WTC11 (cell line): Measurements from ENCODE around the gene CCDC12. TPM values are rescaled to one million over a fixed set of nuclear protein-coding genes. Genes with fewer than 3 reads are reported as not detected.

Source experiments
- ATAC-seq: fragments of 200-7000 bp; cut with Tn5 transposase; 2 replicates; pipeline ENCODE4 v1.10.0; 2021; ENCODE audit warnings: mild to moderate bottlenecking, moderate library complexity
- CTCF ChIA-PET: fragments of 300-600 bp; sonication (Branson Sonifier 250); formaldehyde crosslinking; loops from one replicate; lab custom pipeline; 2021; ENCODE audit warnings: antibody characterized with exemption; lab: Charles Lee
- POLR2A ChIA-PET: fragments of 350-600 bp; sonication (Branson Sonifier 250); formaldehyde crosslinking; loops from one replicate; lab custom pipeline; 2021; ENCODE audit warnings: antibody characterized with exemption; lab: Charles Lee
- DNase-seq: peaks from one replicate; pipeline ENCODE4 v3.0.0; 2021; ENCODE audit warnings: low spot score
- H3K27ac Mint-ChIP-seq: 2 replicates; pipeline ENCODE4 v1.8.0; 2021; ENCODE audit warnings: mixed read lengths
- H3K27me3 Mint-ChIP-seq: 2 replicates; pipeline ENCODE4 v1.8.0; 2021; ENCODE audit warnings: low read depth, mild to moderate bottlenecking, moderate library complexity, mixed read lengths
- H3K36me3 Mint-ChIP-seq: 2 replicates; pipeline ENCODE4 v1.8.0; 2021; ENCODE audit warnings: mixed read lengths
- H3K4me1 Mint-ChIP-seq: 2 replicates; pipeline ENCODE4 v1.8.0; 2022; ENCODE audit warnings: mixed read lengths
- H3K4me3 Mint-ChIP-seq: 2 replicates; pipeline ENCODE4 v1.8.0; 2021; ENCODE audit warnings: mild to moderate bottlenecking, moderate library complexity, mixed read lengths
- H3K9me3 Mint-ChIP-seq: 2 replicates; pipeline ENCODE4 v1.8.0; 2021; ENCODE audit warnings: mixed read lengths
- ATF1 ChIP-seq: sonication (generic); formaldehyde crosslinking; IDR thresholded peaks from 2 replicates; pipeline ENCODE4 v1.8.1; 2023; ENCODE audit warnings: mild to moderate bottlenecking, moderate library complexity, missing genetic modification reagents
- ATF3 ChIP-seq: sonication (generic); formaldehyde crosslinking; conservative IDR thresholded peaks from 2 replicates; pipeline ENCODE4 v1.8.1; 2022; ENCODE audit warnings: mild to moderate bottlenecking, missing genetic modification reagents
- ELF4 ChIP-seq: sonication (generic); formaldehyde crosslinking; IDR thresholded peaks from 2 replicates; pipeline ENCODE4 v1.8.1; 2022; ENCODE audit warnings: low read depth, mild to moderate bottlenecking, moderate library complexity, missing genetic modification reagents
- FOXJ3 ChIP-seq: sonication (generic); formaldehyde crosslinking; IDR thresholded peaks from 2 replicates; pipeline ENCODE4 v1.9.0; 2021; ENCODE audit warnings: missing genetic modification reagents, mild to moderate bottlenecking, borderline replicate concordance
- FOXK1 ChIP-seq: sonication (generic); formaldehyde crosslinking; IDR thresholded peaks from 2 replicates; pipeline ENCODE4 v1.8.0; 2022; ENCODE audit warnings: mild to moderate bottlenecking, moderate library complexity, missing genetic modification reagents
- FOXP1 ChIP-seq: sonication (generic); formaldehyde crosslinking; IDR thresholded peaks from 2 replicates; pipeline ENCODE4 v1.8.0; 2022; ENCODE audit warnings: missing genetic modification reagents, mild to moderate bottlenecking, moderate library complexity, borderline replicate concordance
- FOXP4 ChIP-seq: sonication (generic); formaldehyde crosslinking; IDR thresholded peaks from 2 replicates; pipeline ENCODE4 v1.8.0; 2022; ENCODE audit warnings: mild to moderate bottlenecking, missing genetic modification reagents
- GABPB1 ChIP-seq: sonication (generic); formaldehyde crosslinking; IDR thresholded peaks from 2 replicates; pipeline ENCODE4 v1.8.1; 2023; ENCODE audit warnings: mild to moderate bottlenecking, missing genetic modification reagents
- GTF2I ChIP-seq: fragments of 250-450 bp; sonication (Bioruptor Pico); conservative IDR thresholded peaks from 2 replicates; pipeline ENCODE4 v1.4.0; 2021; ENCODE audit warnings: mild to moderate bottlenecking
- KAT7 ChIP-seq: sonication (generic); formaldehyde crosslinking; IDR thresholded peaks from 2 replicates; pipeline ENCODE4 v1.8.1; 2023; ENCODE audit warnings: missing genetic modification reagents, mild to moderate bottlenecking, borderline replicate concordance
- MXD4 ChIP-seq: fragments of 250-450 bp; sonication (Bioruptor Pico); IDR thresholded peaks from 2 replicates; pipeline ENCODE4 v1.8.0; 2021; ENCODE audit warnings: mild to moderate bottlenecking, moderate library complexity, borderline replicate concordance
- MYBL2 ChIP-seq: sonication (generic); formaldehyde crosslinking; IDR thresholded peaks from 2 replicates; pipeline ENCODE4 v1.8.1; 2023; ENCODE audit warnings: mild to moderate bottlenecking, moderate library complexity, missing genetic modification reagents
- NFATC4 ChIP-seq: fragments of 250-450 bp; sonication (Bioruptor Pico); IDR thresholded peaks from 2 replicates; pipeline ENCODE4 v1.9.0; 2021; ENCODE audit warnings: mild to moderate bottlenecking
- RELA ChIP-seq: sonication (generic); formaldehyde crosslinking; IDR thresholded peaks from 2 replicates; pipeline ENCODE4 v1.8.1; 2022; ENCODE audit warnings: missing genetic modification reagents, mild to moderate bottlenecking, borderline replicate concordance
- RORB ChIP-seq: fragments of 250-450 bp; sonication (Bioruptor Pico); IDR thresholded peaks from 2 replicates; pipeline ENCODE4 v1.9.0; 2021; ENCODE audit warnings: mild to moderate bottlenecking
- SMAD4 ChIP-seq: sonication (generic); formaldehyde crosslinking; IDR thresholded peaks from 2 replicates; pipeline ENCODE4 v1.8.0; 2022; ENCODE audit warnings: mild to moderate bottlenecking, missing genetic modification reagents
- TP53 ChIP-seq: sonication (generic); formaldehyde crosslinking; IDR thresholded peaks from 2 replicates; pipeline ENCODE4 v1.8.1; 2023; ENCODE audit warnings: mild to moderate bottlenecking, missing genetic modification reagents
- USF1 ChIP-seq: sonication (generic); formaldehyde crosslinking; IDR thresholded peaks from 2 replicates; pipeline ENCODE4 v1.8.0; 2022; ENCODE audit warnings: mild to moderate bottlenecking, missing genetic modification reagents
- ZNF232 ChIP-seq: sonication (generic); formaldehyde crosslinking; IDR thresholded peaks from 2 replicates; pipeline ENCODE4 v1.8.0; 2022; ENCODE audit warnings: mild to moderate bottlenecking, missing genetic modification reagents
- ZNF317 ChIP-seq: sonication (generic); formaldehyde crosslinking; IDR thresholded peaks from 2 replicates; pipeline ENCODE4 v1.8.1; 2023; ENCODE audit warnings: low read depth, mild to moderate bottlenecking, moderate library complexity, missing genetic modification reagents, borderline replicate concordance
- ZNF512 ChIP-seq: sonication (generic); formaldehyde crosslinking; IDR thresholded peaks from 2 replicates; pipeline ENCODE4 v1.8.1; 2022; ENCODE audit warnings: missing genetic modification reagents, borderline replicate concordance
- ZSCAN18 ChIP-seq: fragments of 250-450 bp; sonication (Bioruptor Pico); IDR thresholded peaks from 2 replicates; pipeline ENCODE4 v2.1.2; 2022; ENCODE audit warnings: mild to moderate bottlenecking, moderate library complexity
- total RNA-seq: library from RNA; stranded (reverse); gene quantifications from 3 replicates; pipeline ENCODE4 v1.2.3, GENCODE V29; 2021

The CCDC12 gene
- total RNA-seq, 1 experiment from 2014 or later, result 59.1 TPM

- DNase-seq, result no peak
- no peaks in the 10 kb centered on the region for H3K9me3 Mint-ChIP-seq
- H3K36me3 Mint-ChIP-seq, result peaks cover 7% of the 10 kb centered on the region; the same call in 1 of the 2 replicates
- H3K27me3 Mint-ChIP-seq, result no peaks in the 10 kb centered on the region
- ATAC-seq, result no peak
- H3K4me3 Mint-ChIP-seq, result no peak overlapping the region
- CTCF ChIA-PET, result interaction anchor here (2.8 kb wide), 1 partner anchor 9 kb away, joined by 9 read pairs; no protein-coding TSS in a partner anchor
- no peak overlapping the region for H3K27ac Mint-ChIP-seq
- POLR2A ChIA-PET, result interaction anchor here (1.0 kb wide), 1 partner anchor 9 kb away, joined by 3 read pairs; no protein-coding TSS in a partner anchor
- H3K4me1 Mint-ChIP-seq, result peaks cover 27% of the 10 kb centered on the region
- TF ChIP-seq ATF3 (CRISPR knock-in tag) (no peak), ZSCAN18 (CRISPR knock-in tag) (no peak), RORB (CRISPR knock-in tag) (no peak), RELA (CRISPR knock-in tag) (no peak), FOXJ3 (CRISPR knock-in tag) (no peak)
- TF ChIP-seq, all 79 proteins: peak for 0
These were observed 15.0 kb upstream of the CCDC12 start for GRCh38 chr3:46991406-46992165.

GRCh38 chr3:46990573-46991374, 14.2 kb upstream of the CCDC12 start:
- Mint-ChIP-seq H3K4me1 (peaks cover 32% of the 10 kb centered on the region), H3K36me3 (peaks cover 7% of the 10 kb centered on the region; the same call in 1 of the 2 replicates), H3K27me3 (no peaks in the 10 kb centered on the region), H3K4me3 (no peak overlapping the region), H3K27ac (no peak overlapping the region), H3K9me3 (no peaks in the 10 kb centered on the region)
- ChIA-PET POLR2A (no interaction called here), CTCF (no interaction called here)
- ATAC-seq (no peak), DNase-seq (no peak)
- TF ChIP-seq GTF2I (CRISPR knock-in tag), result no peak
- no peak for TF ChIP-seq ZNF317 (CRISPR knock-in tag)
- TF ChIP-seq ELF4 (CRISPR knock-in tag), result no peak
- no peak for TF ChIP-seq RORB (CRISPR knock-in tag)
- no peak for TF ChIP-seq ZSCAN18 (CRISPR knock-in tag)
- TF ChIP-seq ATF1 (CRISPR knock-in tag), result no peak
- no peak for TF ChIP-seq NFATC4 (CRISPR knock-in tag)
- no peak for TF ChIP-seq MXD4
- TF ChIP-seq USF1 (CRISPR knock-in tag), result no peak
- no peak for TF ChIP-seq ZNF512 (CRISPR knock-in tag)
- no peak for TF ChIP-seq FOXJ3 (CRISPR knock-in tag)
- no peak for TF ChIP-seq MYBL2 (CRISPR knock-in tag)
- no peak for TF ChIP-seq FOXK1 (CRISPR knock-in tag)
- no peak for TF ChIP-seq FOXP1 (CRISPR knock-in tag)
- no peak for TF ChIP-seq FOXP4 (CRISPR knock-in tag)
- no peak for TF ChIP-seq KAT7
- TF ChIP-seq ZNF232 (CRISPR knock-in tag), result no peak
- TF ChIP-seq TP53 (CRISPR knock-in tag), result no peak
- no peak for TF ChIP-seq GABPB1
- TF ChIP-seq SMAD4 (CRISPR knock-in tag), result no peak
